ENCODE data around the gene FOXP1. TPM values are rescaled to one million over a fixed set of nuclear protein-coding genes. Genes with fewer than 3 reads are reported as not detected.

Gene FOXP1
- total and polyA plus RNA-seq, 2 of the 8 experiments (the other 6 are each of a cell fraction or from before 2014, with no cell fraction given): 13.9 to 25.4 TPM

GRCh38 chr3:71303627-71304200 is 279.8 kb downstream of the FOXP1 start:
- H4K8ac ChIP-seq (ENCODE audit: extremely low read depth, insufficient read depth, low read length): no peak overlapping the region
- H3K79me2 ChIP-seq (ENCODE audit: control insufficient read depth in 1 of 2, insufficient read depth in 2 of 2, low read length in 2 of 2): peaks cover 8 to 63% of the 10 kb centered on the region in 2 experiments; a peak in 3 of 4 replicates
- peak overlapping the region; percentile 80; the same call in 1 of the 2 replicates for H2BK5ac ChIP-seq (ENCODE audit: low read depth, low read length)
- no peaks in the 10 kb centered on the region for H3K36me3 ChIP-seq (ENCODE audit: control insufficient read depth in 2 of 4, insufficient read depth in 4 of 4, low read length in 3 of 4)
- no peak overlapping the region for H3K56ac ChIP-seq (replicated peaks; ENCODE audit: insufficient read length, low read depth, low read length)
- H4K5ac ChIP-seq (ENCODE audit: insufficient read length, low read depth, low read length): peak overlapping the region; percentile 70
- TF ChIP-seq TEAD4 (IDR thresholded peaks at IDR 0.05; ENCODE audit: low read depth, low read length) (no peak), JUND (IDR thresholded peaks at IDR 0.05; ENCODE audit: low read length) (no peak), RBBP5 (IDR thresholded peaks at IDR 0.05; ENCODE audit: borderline replicate concordance, low read depth, low read length) (no peak), GTF2F1 (IDR thresholded peaks at IDR 0.05; ENCODE audit: borderline replicate concordance, low read depth, low read length) (no peak), MAX (IDR thresholded peaks at IDR 0.05) (peak; percentile 42; the same call in 1 of the 2 replicates)
- FAIRE-seq (no peak), DNase-seq (ENCODE audit: low read depth in 1 of 2, low spot score in 2 of 2) (no peak)
- no peaks in the 10 kb centered on the region for H4K20me1 ChIP-seq (replicated peaks in 1 of 2; ENCODE audit: control insufficient read depth in 1 of 2, insufficient read depth in 2 of 2, low read length in 2 of 2)
- H2BK20ac ChIP-seq (ENCODE audit: low read length): no peak overlapping the region; the same call in 1 of the 2 replicates
- no peak overlapping the region for H3K27ac ChIP-seq (ENCODE audit: low read depth, low read length)
- H3K9me3 ChIP-seq (ENCODE audit: insufficient read depth in 2 of 2, low read depth in 1 of 2, low read length in 1 of 2): no peaks in the 10 kb centered on the region
- peak overlapping the region; percentile 46 for H2BK12ac ChIP-seq (ENCODE audit: low read depth, low read length)
- peak overlapping the region in 1 of 4 experiments; percentile 26; a peak in 1 of 7 replicates for H3K9ac ChIP-seq (replicated peaks in 1 of 4; ENCODE audit: extremely low read depth in 1 of 4, low read depth in 3 of 4, low read length in 3 of 4)
- no peak overlapping the region for H2BK15ac ChIP-seq (ENCODE audit: low read length)
- H2AK5ac ChIP-seq (ENCODE audit: low read depth, low read length): no peak overlapping the region
- H3K23ac ChIP-seq (ENCODE audit: insufficient read length): no peak overlapping the region
- no peaks in the 10 kb centered on the region for H3K27me3 ChIP-seq (replicated peaks in 1 of 4; ENCODE audit: control insufficient read depth in 3 of 4, extremely low read depth in 1 of 4, insufficient read depth in 3 of 4, low read length in 3 of 4)
- peaks cover 4% of the 10 kb centered on the region; the same call in 1 of the 2 replicates for H3K23me2 ChIP-seq (ENCODE audit: low read depth, low read length)
- peak overlapping the region; percentile 39; the same call in 1 of the 2 replicates for H3K18ac ChIP-seq (ENCODE audit: extremely low read depth, low read length)
- POLR2A ChIA-PET (ENCODE audit: partially characterized antibody): interaction anchor here (1.1 kb wide), 1 partner anchor 12 kb away, joined by 4 read pairs; no protein-coding TSS in a partner anchor
- H2AFZ ChIP-seq (ENCODE audit: low read length): no peak overlapping the region
- H3K4me2 ChIP-seq (ENCODE audit: insufficient read depth in 1 of 2, low read depth in 2 of 2, low read length in 2 of 2): peak overlapping the region; percentile 73 to 87
- H2BK120ac ChIP-seq (replicated peaks; ENCODE audit: low read depth, low read length): peak overlapping the region; percentile 41
- no peak overlapping the region for H4K91ac ChIP-seq (replicated peaks; ENCODE audit: insufficient read length, low read length)
- H3K79me1 ChIP-seq (ENCODE audit: low read depth, low read length): no peaks in the 10 kb centered on the region; the same call in 1 of the 2 replicates
- peak overlapping the region; percentile 75 to 98 (median 80); a peak in 5 of 8 replicates for H3K4me3 ChIP-seq (ENCODE audit: extremely low read depth in 1 of 4, insufficient read depth in 2 of 4, low read depth in 3 of 4, low read length in 4 of 4)
- 10 to 100% methylated on average over 1 to 6 of the region's 6 CpGs for WGBS, 2 experiments (ENCODE audit: extremely low coverage in 1 of 2, insufficient coverage in 1 of 2, insufficient read length in 1 of 2, insufficient replicate concordance in 2 of 2, low coverage in 1 of 2, low lambda C conversion rate in 2 of 2, missing lambda C conversion rate in 1 of 2)
- peak overlapping the region; percentile 4 for H3K4ac ChIP-seq (replicated peaks; ENCODE audit: insufficient read length, low read depth, low read length)
- CTCF ChIA-PET (ENCODE audit: partially characterized antibody): interaction anchor here (1.1 to 1.2 kb wide), 2 partner anchors 171 to 244 kb away, joined by 3 read pairs; no protein-coding TSS in a partner anchor
- peaks cover 2 to 45% (median 20%) of the 10 kb centered on the region in 4 experiments; a peak in 5 of 7 replicates for H3K4me1 ChIP-seq (replicated peaks in 1 of 4; ENCODE audit: control insufficient read depth in 3 of 4, insufficient read depth in 4 of 4, low read length in 3 of 4)
- no peak overlapping the region for H3K14ac ChIP-seq (ENCODE audit: insufficient read length)

Data from H1 (cell line).